Measurements from ENCODE around the gene GAPDHS.

The GAPDHS gene

DNA sequence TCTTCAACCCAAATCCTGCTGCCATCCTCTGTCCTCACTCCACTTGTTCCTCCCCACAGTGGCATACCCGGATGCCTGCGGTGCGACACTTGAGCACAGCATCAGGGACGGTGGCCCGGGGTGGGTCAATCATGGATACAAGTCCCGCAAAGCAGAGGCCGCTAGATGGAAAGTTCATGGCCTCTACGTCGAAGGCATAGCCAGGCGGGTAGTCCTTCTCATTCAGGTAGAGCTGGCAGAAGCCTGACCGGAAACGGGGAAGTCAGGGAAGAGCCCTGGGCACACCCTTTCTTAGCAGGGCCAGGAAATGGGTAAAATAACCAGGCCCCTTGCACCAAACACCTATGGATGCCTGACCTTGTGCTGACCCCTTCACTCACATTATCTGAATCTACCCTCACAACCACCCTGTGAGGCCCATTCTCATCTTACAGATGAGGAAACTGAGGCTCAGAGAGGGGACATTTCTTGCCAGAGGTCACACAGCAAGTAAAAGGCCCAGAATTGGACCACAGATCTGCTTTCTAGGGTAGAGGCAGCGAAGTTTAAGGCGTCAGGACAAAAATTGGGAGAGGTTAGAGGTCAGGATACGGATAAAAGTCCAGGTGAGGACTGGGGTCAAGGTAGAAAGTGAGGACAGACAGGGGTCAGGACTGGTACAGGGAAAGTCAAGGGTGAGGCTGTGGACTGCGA, 23.7 kb downstream of the GAPDHS start:
- DNase-seq (ENCODE audit: low read depth in 1 of 2, low spot score in 1 of 2), result no peak

DNA sequence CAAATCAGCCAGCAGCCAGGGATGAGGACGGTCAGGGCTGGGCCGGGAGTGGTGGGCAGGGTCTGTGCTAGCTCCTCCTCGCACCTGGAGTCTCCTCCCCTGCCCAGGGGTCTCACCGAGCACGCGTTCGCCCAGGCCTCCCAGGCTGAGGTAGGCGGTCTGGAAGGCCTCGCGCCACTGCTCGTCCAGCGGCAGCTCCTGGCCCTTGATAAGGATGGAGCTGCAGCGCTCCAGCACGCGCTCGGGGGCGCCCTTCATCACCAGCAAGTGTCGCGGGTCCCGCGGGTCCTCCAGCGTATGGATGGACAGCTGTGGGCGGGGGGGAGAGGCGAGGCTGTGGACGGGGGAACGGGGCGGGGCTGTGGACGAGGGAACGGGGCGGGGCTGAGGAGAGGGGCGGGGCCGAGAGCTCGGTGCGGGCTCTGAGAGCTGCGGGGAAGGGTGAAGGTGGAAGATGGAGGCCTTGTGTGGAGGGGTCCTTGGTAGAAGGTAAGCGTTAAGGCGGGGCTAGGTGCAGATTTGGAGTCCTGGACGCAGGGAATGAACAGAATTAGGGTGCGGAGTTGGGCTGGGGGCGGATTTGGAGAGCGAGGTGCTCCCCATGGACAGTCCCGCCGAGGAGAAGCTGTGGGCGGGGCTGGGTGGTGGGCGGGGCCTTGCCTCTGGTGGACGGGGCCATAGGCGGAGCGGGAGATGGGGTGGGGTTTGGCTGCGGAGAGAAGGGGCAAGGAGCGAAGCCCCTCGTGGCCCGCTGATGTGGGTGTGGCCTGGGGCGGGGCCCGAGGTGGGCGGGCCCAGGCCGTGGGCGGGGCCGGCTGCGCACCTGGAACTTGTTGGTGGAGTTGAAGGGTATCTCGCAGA, 24.5 kb downstream of the GAPDHS start:
- DNase-seq (ENCODE audit: low read depth in 1 of 2, low spot score in 1 of 2), result peak in 1 of 2 donors; percentile 29

GRCh38 chr19:35558400-35559280, 25.4 kb downstream of the GAPDHS start:
- DNase-seq (ENCODE audit: low read depth in 1 of 2, low spot score in 1 of 2), result no peak

- no peak for DNase-seq (ENCODE audit: low read depth in 1 of 2, low spot score in 1 of 2)
These were observed 26.0 kb downstream of the GAPDHS start for GRCh38 chr19:35559281-35559659.

DNA sequence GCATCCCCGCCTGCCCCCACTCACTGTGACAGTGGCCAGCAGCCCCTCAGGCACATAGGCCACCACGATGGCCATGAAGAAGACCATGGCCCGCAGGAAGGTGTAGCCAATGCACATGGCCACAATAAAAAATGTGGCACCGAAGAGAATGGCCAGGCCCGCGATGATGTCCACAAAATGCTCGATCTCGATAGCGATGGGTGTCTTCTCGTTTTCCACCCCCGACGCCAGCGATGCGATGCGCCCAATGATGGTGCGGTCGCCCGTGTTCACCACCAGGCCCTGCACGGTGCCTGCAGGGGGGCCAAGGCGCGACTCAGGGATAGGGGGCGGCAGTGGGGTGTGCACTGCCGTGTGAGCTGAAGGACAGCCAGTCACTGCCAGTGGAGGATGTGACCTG, 26.5 kb downstream of the GAPDHS start:
- DNase-seq (ENCODE audit: low read depth in 1 of 2, low spot score in 1 of 2), result no peak

DNA sequence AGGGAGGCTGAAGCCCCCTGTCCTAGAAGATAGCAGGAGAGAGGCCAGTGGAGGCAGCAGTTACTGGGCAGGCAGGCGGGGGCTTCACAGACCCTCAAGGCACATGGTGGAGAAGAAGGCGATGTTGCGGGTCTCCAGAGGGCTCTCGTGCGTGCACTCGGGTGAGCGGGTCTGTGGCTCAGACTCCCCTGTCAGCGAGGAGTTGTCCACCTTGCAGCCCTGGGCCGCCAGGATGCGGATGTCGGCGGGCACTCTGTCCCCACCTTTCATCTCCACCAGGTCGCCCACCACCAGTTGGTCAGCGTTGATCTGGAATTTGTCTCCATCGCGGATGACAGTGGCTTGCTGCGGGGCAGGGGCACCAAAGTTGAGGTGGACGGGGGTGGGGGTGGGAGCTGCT, 27.0 kb downstream of the GAPDHS start:
- DNase-seq (ENCODE audit: low read depth in 1 of 2, low spot score in 1 of 2), result no peak

GRCh38 chr19:35560677-35561076, 27.4 kb downstream of the GAPDHS start:
- DNase-seq (ENCODE audit: low read depth in 1 of 2, low spot score in 1 of 2), result no peak

DNA sequence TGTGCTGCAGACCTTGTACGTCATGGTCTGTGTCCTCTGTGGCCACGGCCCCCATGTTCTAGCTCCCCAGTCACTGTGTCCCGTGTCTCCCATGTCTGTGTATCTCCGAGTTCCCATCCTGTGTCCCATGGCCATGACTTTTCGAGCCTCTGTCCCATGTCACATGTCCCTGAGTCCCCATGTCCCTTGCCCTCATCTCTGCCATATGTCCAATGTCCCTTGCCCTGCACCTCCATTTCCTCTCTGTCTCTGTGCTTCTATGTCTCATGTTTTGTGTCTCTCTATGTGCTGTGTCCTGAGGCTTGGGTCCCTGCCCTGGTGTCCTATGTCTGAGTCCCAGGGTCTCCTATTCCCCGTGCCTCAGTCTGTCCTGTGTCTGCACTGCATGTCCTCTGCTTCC, 28.2 kb downstream of the GAPDHS start:
- DNase-seq (ENCODE audit: low read depth in 1 of 2, low spot score in 1 of 2), result no peak

GRCh38 chr19:35562336-35562735, 29.1 kb downstream of the GAPDHS start:
- no peak for DNase-seq (ENCODE audit: low read depth in 1 of 2, low spot score in 1 of 2)

- no peak for DNase-seq (ENCODE audit: low read depth in 1 of 2, low spot score in 1 of 2)
These were observed 29.5 kb downstream of the GAPDHS start for GRCh38 chr19:35562776-35563175.

- DNase-seq (ENCODE audit: low read depth in 1 of 2, low spot score in 1 of 2), result no peak
These were observed 30.1 kb downstream of the GAPDHS start, which contains the start of gene ATP4A for GRCh38 chr19:35563207-35563829. Gene ATP4A (minus strand): TSS chr19:35563658. CDS start chr19:35563629, 29 bp downstream.

GRCh38 chr19:35565016-35565856, 32.0 kb downstream of the GAPDHS start:
- DNase-seq (ENCODE audit: low read depth in 1 of 2, low spot score in 1 of 2), result no peak

- no peak for DNase-seq (ENCODE audit: low read depth in 1 of 2, low spot score in 1 of 2)
These were observed 33.5 kb downstream of the GAPDHS start for GRCh38 chr19:35566738-35567137.

DNA sequence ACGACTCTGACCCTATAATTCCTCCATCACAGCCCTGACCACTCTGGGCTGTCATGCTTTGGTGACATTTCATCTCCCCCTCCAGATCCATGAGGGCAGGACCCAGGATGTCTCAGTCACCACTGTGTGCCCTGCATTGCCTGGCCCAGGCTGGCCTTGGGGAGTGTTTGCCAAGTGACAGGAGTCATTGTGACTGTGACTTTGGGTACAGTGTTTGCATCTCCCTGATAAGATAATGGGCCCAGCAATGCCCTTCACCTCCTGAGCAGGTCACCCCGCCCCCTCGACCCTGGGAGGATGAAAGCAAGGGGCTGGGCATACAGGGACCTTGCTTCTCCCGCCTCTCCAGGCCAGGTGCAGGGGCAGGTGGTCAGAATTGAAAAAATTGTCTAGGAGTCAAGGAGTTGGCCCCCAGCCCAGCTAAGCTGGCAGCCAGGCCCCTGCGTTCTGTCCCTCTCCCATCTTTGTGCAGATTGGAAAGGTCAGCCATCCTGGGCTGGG, 36.1 kb downstream of the GAPDHS start:
- DNase-seq (ENCODE audit: low read depth in 1 of 2, low spot score in 1 of 2), result no peak

DNA sequence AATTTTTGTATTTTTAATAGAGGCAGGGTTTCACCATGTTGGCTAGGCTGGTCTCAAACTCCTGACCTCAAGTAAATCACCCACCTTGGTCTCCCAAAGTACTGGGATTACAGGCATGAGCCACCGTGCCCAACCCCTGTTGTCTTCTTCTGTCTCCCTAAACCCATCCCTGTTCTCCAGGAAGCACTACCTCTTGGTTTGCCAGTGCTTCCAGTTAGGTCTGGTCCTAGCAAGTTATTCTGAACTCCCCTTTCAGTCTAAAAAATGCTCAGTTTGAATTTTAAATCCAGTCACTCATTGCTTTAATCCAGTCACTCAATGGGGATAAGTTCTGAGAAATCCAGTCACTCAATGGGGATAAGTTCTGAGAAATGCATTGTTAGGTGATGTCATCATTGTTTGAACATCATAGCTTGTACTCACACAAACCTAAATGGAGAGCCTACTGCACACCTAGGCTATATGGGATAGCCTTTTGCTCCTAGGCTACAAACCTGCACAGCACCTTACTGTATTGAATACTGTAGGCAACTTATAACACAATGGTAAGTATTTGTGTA, 38.2 kb downstream of the GAPDHS start:
- no peak for DNase-seq (ENCODE audit: low read depth in 1 of 2, low spot score in 1 of 2)

- no peak for DNase-seq (ENCODE audit: low read depth in 1 of 2, low spot score in 1 of 2)
These were observed 44.7 kb downstream of the GAPDHS start for GRCh38 chr19:35577918-35578317.

DNA sequence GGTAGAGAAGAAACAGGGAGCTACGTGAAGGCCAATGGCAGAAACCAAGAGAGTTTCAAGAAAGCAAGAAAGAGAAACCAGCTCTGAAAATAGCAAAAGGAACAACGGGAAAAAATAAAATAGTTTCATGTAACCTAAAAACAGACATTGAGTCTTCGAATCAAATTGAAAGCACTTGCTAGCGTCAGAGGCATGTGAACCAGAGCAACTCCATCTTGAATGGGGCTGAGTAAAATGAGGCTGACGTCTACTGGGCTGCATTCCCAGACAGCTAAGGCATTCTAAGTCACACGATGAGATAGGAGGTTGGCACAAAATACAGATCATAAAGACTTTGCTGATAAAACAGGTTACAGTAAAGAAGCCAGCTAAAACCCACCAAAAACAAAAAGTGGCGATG, 45.5 kb downstream of the GAPDHS start:
- DNase-seq (ENCODE audit: low read depth in 1 of 2, low spot score in 1 of 2), result no peak

DNA sequence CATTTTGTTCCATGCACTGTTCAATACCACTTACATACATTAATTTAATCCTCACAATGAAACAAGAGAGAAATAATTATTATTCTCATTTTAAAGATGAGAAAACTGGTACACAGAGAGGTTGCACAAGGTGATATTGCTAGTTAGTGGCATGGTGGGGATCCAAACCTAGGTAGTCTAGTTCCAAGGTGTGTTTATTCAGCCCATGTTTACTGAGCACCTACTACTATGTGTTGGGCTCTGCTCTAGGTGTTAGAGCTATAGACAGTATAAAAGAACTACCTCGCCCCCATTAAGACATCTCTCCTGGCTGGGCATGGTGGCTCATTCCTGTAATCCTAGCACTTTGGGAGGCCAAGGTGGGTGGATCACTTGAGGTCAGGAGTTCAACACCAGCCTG, 49.5 kb downstream of the GAPDHS start:
- DNase-seq (ENCODE audit: low read depth in 1 of 2, low spot score in 1 of 2), result no peak

GRCh38 chr19:35585848-35586247, 52.6 kb downstream of the GAPDHS start, which contains the start of gene PMIS2:
Gene PMIS2 (plus strand): TSS chr19:35586173. CDS start chr19:35586260, 87 bp downstream.
- DNase-seq (ENCODE audit: low read depth in 1 of 2, low spot score in 1 of 2), result no peak
